Measurements from ENCODE around the gene PARM1.

Gene PARM1

DNA sequence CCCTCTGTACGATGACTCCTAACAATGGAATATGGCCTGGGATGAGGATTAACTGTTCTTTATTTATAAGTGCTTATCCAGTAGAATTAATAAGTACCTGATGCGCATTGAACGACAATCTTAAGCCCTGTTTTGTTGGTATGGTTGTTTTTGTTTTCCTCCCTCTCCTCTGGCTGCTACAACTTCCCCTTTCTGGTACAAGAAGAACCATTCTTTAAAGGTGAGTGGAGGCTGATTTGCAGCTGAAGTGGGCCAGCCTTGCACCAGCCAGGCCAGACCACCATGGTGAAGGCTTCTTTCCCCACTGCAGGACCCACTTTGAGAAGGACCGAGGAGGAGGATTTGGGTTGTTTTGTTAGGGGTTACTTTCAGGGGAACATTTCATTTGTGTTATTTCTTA, 113.3 kb downstream of the PARM1 start:
- TF ChIP-seq CTCF (IDR thresholded peaks at IDR 0.05; ENCODE audit: low read depth, low read length) = no peak
- no peak for TF ChIP-seq EZH2phosphoT487 (IDR thresholded peaks at IDR 0.05; ENCODE audit: low read depth)
- peaks cover 24% of the 10 kb centered on the region for H3K4me1 ChIP-seq (ENCODE audit: low read length)
- H3K27me3 ChIP-seq (ENCODE audit: low read depth, low read length) = no peaks in the 10 kb centered on the region
- peak overlapping the region; percentile 4; the same call in 1 of the 2 replicates for H3K9ac ChIP-seq (ENCODE audit: low read length)
- no peaks in the 10 kb centered on the region for H3K9me3 ChIP-seq (ENCODE audit: insufficient read depth, low read length)
- H3K4me2 ChIP-seq (ENCODE audit: low read length) = peak overlapping the region; percentile 31
- H3K36me3 ChIP-seq (replicated peaks; ENCODE audit: low read depth, low read length) = peaks cover 85% of the 10 kb centered on the region
- peaks cover 44% of the 10 kb centered on the region for H3K79me2 ChIP-seq (ENCODE audit: low read length)
- H4K20me1 ChIP-seq (ENCODE audit: insufficient read depth, low read length) = peaks cover 14% of the 10 kb centered on the region
- no peak overlapping the region for H3K4me3 ChIP-seq (ENCODE audit: low read length)
- H2AFZ ChIP-seq (ENCODE audit: low read depth, low read length) = no peak overlapping the region
- H3K27ac ChIP-seq (ENCODE audit: low read length) = peak overlapping the region; percentile 57

GRCh38 chr4:75046641-75047040, 113.7 kb downstream of the PARM1 start:
- Histone ChIP-seq H3K27ac (ENCODE audit: low read length) (peak overlapping the region; percentile 57), H3K9me3 (ENCODE audit: insufficient read depth, low read length) (no peaks in the 10 kb centered on the region), H4K20me1 (ENCODE audit: insufficient read depth, low read length) (peaks cover 14% of the 10 kb centered on the region), H3K4me2 (ENCODE audit: low read length) (peak overlapping the region; percentile 31), H3K4me1 (ENCODE audit: low read length) (peaks cover 23% of the 10 kb centered on the region), H3K79me2 (ENCODE audit: low read length) (peaks cover 39% of the 10 kb centered on the region), H3K4me3 (ENCODE audit: low read length) (no peak overlapping the region), H3K9ac (ENCODE audit: low read length) (peak overlapping the region; percentile 4; the same call in 1 of the 2 replicates), H2AFZ (ENCODE audit: low read depth, low read length) (no peak overlapping the region), H3K27me3 (ENCODE audit: low read depth, low read length) (no peaks in the 10 kb centered on the region), H3K36me3 (replicated peaks; ENCODE audit: low read depth, low read length) (peaks cover 85% of the 10 kb centered on the region)
- TF ChIP-seq EZH2phosphoT487 (IDR thresholded peaks at IDR 0.05; ENCODE audit: low read depth) (no peak), CTCF (IDR thresholded peaks at IDR 0.05; ENCODE audit: low read depth, low read length) (no peak)

DNA sequence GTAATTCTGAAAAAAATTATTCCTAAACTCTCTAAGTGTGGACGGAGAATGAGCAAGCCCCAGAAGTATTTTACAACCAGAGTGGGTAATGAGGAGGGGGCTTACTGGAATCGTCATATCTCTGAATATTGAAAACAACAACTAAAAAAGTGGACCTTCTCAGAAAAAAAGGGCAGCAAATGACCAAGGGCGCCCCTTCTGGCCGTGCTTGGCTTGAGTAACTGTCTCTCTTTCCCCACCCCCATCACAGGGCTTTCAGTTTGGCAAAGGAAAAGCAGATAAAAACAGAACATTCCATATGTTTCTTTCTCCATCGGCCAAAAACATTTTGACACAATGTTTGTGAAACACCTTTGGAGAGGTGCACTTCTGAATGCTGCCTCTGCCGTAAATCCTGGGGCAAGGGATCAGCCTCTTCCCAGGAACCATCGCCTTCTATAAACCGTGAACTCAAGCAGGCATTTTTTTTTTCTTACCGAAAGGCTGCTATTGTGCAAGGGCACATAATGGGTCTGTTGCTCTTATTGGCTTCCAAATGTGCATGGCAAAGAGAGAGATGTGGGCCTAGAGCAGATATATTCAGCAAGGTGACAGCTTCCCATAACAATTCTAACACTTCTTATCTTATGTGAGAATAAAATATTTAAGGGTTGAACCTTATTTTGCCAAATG, 115.4 kb downstream of the PARM1 start:
- TF ChIP-seq CTCF (IDR thresholded peaks at IDR 0.05; ENCODE audit: low read depth, low read length) (peak; percentile 25; the same call in 1 of the 2 replicates), EZH2phosphoT487 (IDR thresholded peaks at IDR 0.05; ENCODE audit: low read depth) (no peak)
- Histone ChIP-seq H3K27ac (ENCODE audit: low read length) (no peak overlapping the region), H2AFZ (ENCODE audit: low read depth, low read length) (no peak overlapping the region), H3K4me2 (ENCODE audit: low read length) (no peak overlapping the region), H3K36me3 (replicated peaks; ENCODE audit: low read depth, low read length) (peaks cover 80% of the 10 kb centered on the region), H3K9me3 (ENCODE audit: insufficient read depth, low read length) (no peaks in the 10 kb centered on the region), H3K4me1 (ENCODE audit: low read length) (peaks cover 23% of the 10 kb centered on the region), H3K9ac (ENCODE audit: low read length) (no peak overlapping the region), H3K27me3 (ENCODE audit: low read depth, low read length) (no peaks in the 10 kb centered on the region), H3K4me3 (ENCODE audit: low read length) (no peak overlapping the region), H4K20me1 (ENCODE audit: insufficient read depth, low read length) (peaks cover 14% of the 10 kb centered on the region), H3K79me2 (ENCODE audit: low read length) (peaks cover 23% of the 10 kb centered on the region)

DNA sequence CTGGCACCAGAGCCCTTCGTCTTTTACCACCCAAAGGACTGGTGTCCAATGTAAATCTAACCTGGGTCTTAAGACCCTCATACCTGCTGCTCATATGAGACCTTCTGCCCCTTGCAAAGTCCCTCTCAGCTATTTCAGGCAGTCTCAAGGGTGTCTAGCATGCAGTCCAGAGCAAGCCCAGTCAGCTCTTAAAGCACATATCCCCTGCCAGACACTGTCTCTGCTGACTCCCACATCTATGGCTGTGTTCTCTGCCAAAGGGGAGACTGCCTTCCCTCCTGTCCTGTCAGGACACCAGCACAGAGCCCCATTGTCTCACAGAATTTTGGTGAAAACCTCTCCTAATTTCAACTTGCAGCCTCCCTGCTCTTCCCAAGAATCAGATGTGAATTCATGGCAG, 118.5 kb downstream of the PARM1 start:
- Histone ChIP-seq H3K4me3 (ENCODE audit: low read length) (no peak overlapping the region), H3K4me2 (ENCODE audit: low read length) (no peak overlapping the region), H3K27ac (ENCODE audit: low read length) (no peak overlapping the region), H3K27me3 (ENCODE audit: low read depth, low read length) (no peaks in the 10 kb centered on the region), H2AFZ (ENCODE audit: low read depth, low read length) (no peak overlapping the region), H4K20me1 (ENCODE audit: insufficient read depth, low read length) (peaks cover 6% of the 10 kb centered on the region; the same call in 1 of the 2 replicates), H3K4me1 (ENCODE audit: low read length) (peaks cover 9% of the 10 kb centered on the region), H3K9ac (ENCODE audit: low read length) (no peak overlapping the region), H3K79me2 (ENCODE audit: low read length) (no peaks in the 10 kb centered on the region), H3K9me3 (ENCODE audit: insufficient read depth, low read length) (no peaks in the 10 kb centered on the region), H3K36me3 (replicated peaks; ENCODE audit: low read depth, low read length) (peaks cover 64% of the 10 kb centered on the region)
- TF ChIP-seq CTCF (IDR thresholded peaks at IDR 0.05; ENCODE audit: low read depth, low read length) (no peak), EZH2phosphoT487 (IDR thresholded peaks at IDR 0.05; ENCODE audit: low read depth) (no peak)

All from OCI-LY3 (cell line).